GM23338 (cell line): ENCODE data around the gene ZNF385B. TPM values are rescaled to one million over a fixed set of nuclear protein-coding genes. Genes with fewer than 3 reads are reported as not detected.

Experiments
- ATAC-seq: fragments of 200-7000 bp; cut with Tn5 transposase; 3 replicates; pipeline ENCODE4 v1.9.1; 2020
- DNase-seq: peaks from one replicate; pipeline ENCODE4 v3.0.0-alpha.2; 2015; ENCODE audit warnings: low spot score
- H2AFZ ChIP-seq: fragments of 200-600 bp; sonication (generic); 2 replicates; pipeline ENCODE4 v1.8.0; 2016; ENCODE audit warnings: antibody characterized with exemption, mild to moderate bottlenecking, moderate library complexity
- H3F3A ChIP-seq: fragments of 200-600 bp; sonication (generic); replicated peaks from 2 replicates; pipeline ENCODE4 v1.8.0; 2017; ENCODE audit warnings: antibody characterized with exemption, mixed run types, low read depth
- H3K27ac ChIP-seq: fragments of 200-600 bp; sonication (generic); 2 replicates; pipeline ENCODE4 v1.6.1; 2016; ENCODE audit warnings: low read depth
- H3K27me3 ChIP-seq: fragments of 200-600 bp; sonication (generic); 2 replicates; pipeline ENCODE4 v1.8.0; 2016; ENCODE audit warnings: mild to moderate bottlenecking, mixed run types, moderate library complexity; ENCODE audit not compliant: insufficient read depth
- H3K36me3 ChIP-seq: fragments of 200-600 bp; sonication (generic); 2 replicates; pipeline ENCODE4 v1.8.0; 2016; ENCODE audit warnings: mild to moderate bottlenecking; ENCODE audit not compliant: insufficient read depth
- H3K4me1 ChIP-seq: fragments of 200-600 bp; sonication (generic); 2 replicates; pipeline ENCODE4 v1.8.0; 2016; ENCODE audit warnings: mild to moderate bottlenecking, moderate library complexity; ENCODE audit not compliant: insufficient read depth
- H3K4me2 ChIP-seq: fragments of 200-600 bp; sonication (generic); 2 replicates; pipeline ENCODE4 v1.7.1; 2017; ENCODE audit warnings: mixed run types
- H3K4me3 ChIP-seq: fragments of 200-600 bp; sonication (generic); 2 replicates; pipeline ENCODE4 v1.6.1; 2016; ENCODE audit warnings: mixed run types
- H3K79me2 ChIP-seq: fragments of 200-600 bp; sonication (generic); replicated peaks from 2 replicates; pipeline ENCODE4 v1.8.0; 2017; ENCODE audit warnings: mild to moderate bottlenecking; ENCODE audit not compliant: insufficient read depth
- H3K9me2 ChIP-seq: fragments of 200-600 bp; sonication (generic); 2 replicates; pipeline ENCODE4 v1.8.0; 2017; ENCODE audit not compliant: insufficient read depth
- H4K20me1 ChIP-seq: fragments of 200-600 bp; sonication (generic); replicated peaks from 2 replicates; pipeline ENCODE4 v1.8.0; 2017; ENCODE audit warnings: mild to moderate bottlenecking; ENCODE audit not compliant: insufficient read depth
- H3K27ac Mint-ChIP-seq: 2 replicates; pipeline ENCODE4 v1.8.0; 2020; ENCODE audit warnings: inconsistent platforms, mild to moderate bottlenecking, moderate library complexity, mixed read lengths
- H3K27me3 Mint-ChIP-seq: 3 replicates; pipeline ENCODE4 v1.8.0; 2022; ENCODE audit warnings: low read depth, mild to moderate bottlenecking, moderate library complexity, mixed read lengths, inconsistent platforms; ENCODE audit not compliant: insufficient read depth, poor library complexity
- H3K36me3 Mint-ChIP-seq: 3 replicates; pipeline ENCODE4 v1.8.0; 2021; ENCODE audit warnings: low read depth, mild to moderate bottlenecking, inconsistent platforms, moderate library complexity, mixed read lengths
- H3K4me1 Mint-ChIP-seq: 3 replicates; pipeline ENCODE4 v1.8.0; 2020; ENCODE audit warnings: mild to moderate bottlenecking, inconsistent platforms, mixed read lengths
- H3K4me3 Mint-ChIP-seq: 3 replicates; pipeline ENCODE4 v1.8.0; 2021; ENCODE audit warnings: moderate library complexity, mild to moderate bottlenecking, inconsistent platforms, mixed read lengths
- H3K9me3 Mint-ChIP-seq: 3 replicates; pipeline ENCODE4 v1.8.0; 2020; ENCODE audit warnings: moderate library complexity, mild to moderate bottlenecking, inconsistent platforms, mixed read lengths
- CREB1 ChIP-seq: fragments of 250-450 bp; sonication (Bioruptor Pico); IDR thresholded peaks from 2 replicates; pipeline ENCODE4 v1.5.0; 2020; ENCODE audit warnings: low read depth, mild to moderate bottlenecking, moderate library complexity
- CTCF ChIP-seq, 2 experiments: fragments of 200-600 bp in 1 of 2; sonication (generic) in 1 of 2; conservative IDR thresholded peaks; 2 replicates each; pipeline versions ENCODE4 v1.5.1 to v1.6.1; 2016 to 2017; ENCODE audit warnings: antibody characterized with exemption in 2 of 2, low read depth in 2 of 2, mild to moderate bottlenecking in 2 of 2, moderate library complexity in 1 of 2
- EZH2 ChIP-seq: fragments of 200-600 bp; sonication (generic); IDR thresholded peaks from one replicate; pipeline ENCODE4 v1.8.0; 2017; ENCODE audit warnings: antibody characterized with exemption, mild to moderate bottlenecking, low read depth; ENCODE audit not compliant: unreplicated experiment
- EZH2phosphoT487 ChIP-seq: fragments of 200-600 bp; sonication (generic); IDR thresholded peaks from one replicate; pipeline ENCODE4 v1.8.1; 2018; ENCODE audit warnings: antibody characterized with exemption; ENCODE audit not compliant: unreplicated experiment
- JUNB ChIP-seq: IDR thresholded peaks from one replicate; pipeline ENCODE4 v1.6.1; 2016; ENCODE audit warnings: antibody characterized with exemption; ENCODE audit not compliant: unreplicated experiment
- POLR2AphosphoS5 ChIP-seq: IDR thresholded peaks from 2 replicates; pipeline ENCODE4 v1.6.1; 2016; ENCODE audit warnings: antibody characterized with exemption, low read depth
- STAT1 ChIP-seq: IDR thresholded peaks from one replicate; pipeline ENCODE4 v1.6.1; 2016; ENCODE audit warnings: antibody characterized with exemption; ENCODE audit not compliant: unreplicated experiment
- ZNF331 ChIP-seq: fragments of 250-450 bp; sonication (Bioruptor Pico); IDR thresholded peaks from 2 replicates; pipeline ENCODE4 v1.5.0; 2020; ENCODE audit warnings: low read depth, mild to moderate bottlenecking, moderate library complexity
- long read RNA-seq: library from polyadenylated mRNA; unstranded; transcript quantifications from one replicate; pipeline ENCODE4 v2.0.0, GENCODE V29; 2020; ENCODE audit not compliant: unreplicated experiment
- polyA plus RNA-seq: library from polyadenylated mRNA; unstranded; fragments of >200 nt; fragmentation: Nextera tagmentation; extraction: Ambion mirVana; gene quantifications from 2 replicates; pipeline ENCODE4 v1.2.1, GENCODE V29; 2016
- total RNA-seq: library from RNA; depleted of rRNA; stranded (reverse); fragments of >200 nt; shearing (Covaris generic); gene quantifications from 2 replicates; pipeline ENCODE4 v1.2.3, GENCODE V29; 2014; rRNA removed

The ZNF385B gene
- total RNA-seq (1.4 and 1.5 TPM in 2 replicates), polyA plus RNA-seq (3.1 and 4.6 TPM in 2 replicates)
- long read RNA-seq = 0 reads

DNA sequence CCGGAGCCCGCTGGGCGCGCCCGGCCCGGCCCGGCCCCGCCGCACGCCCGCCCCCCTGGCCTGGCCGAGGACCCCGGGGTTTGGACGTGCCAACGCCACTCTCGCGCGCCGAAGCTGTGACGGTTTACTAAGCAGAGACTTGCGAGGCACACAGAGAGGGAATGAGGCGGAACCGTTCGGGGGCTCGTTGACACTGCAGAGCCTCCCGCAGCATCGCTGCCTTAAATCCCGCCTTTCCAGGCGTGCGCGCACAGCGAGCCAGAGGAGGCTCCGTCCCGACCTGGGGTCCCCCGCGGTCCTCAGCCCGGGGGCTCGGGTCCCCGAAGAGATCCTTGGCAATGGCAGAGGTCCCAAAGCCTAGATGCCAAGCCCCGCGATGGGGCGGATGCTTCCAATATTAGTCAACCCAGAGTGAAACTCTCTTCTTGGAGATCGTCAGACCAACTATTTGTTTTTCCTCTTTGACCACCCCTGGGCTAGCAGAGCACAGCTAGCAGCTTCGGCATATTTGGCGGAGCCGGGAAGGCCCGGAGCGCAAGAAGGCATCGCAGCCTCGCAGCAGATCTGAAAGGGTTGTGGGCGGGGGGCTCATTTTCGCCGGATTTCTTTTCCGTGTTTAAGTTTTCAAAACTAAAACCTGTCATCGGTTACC, at the start of gene ZNF385B:
ZNF385B (minus strand) TSS at position 197 of the 652 bp plus-strand sequence.
- H3K4me1 Mint-ChIP-seq = peaks cover 21% of the 10 kb centered on the region
- Histone ChIP-seq H3K27me3 (peaks cover 57% of the 10 kb centered on the region), H3K79me2 (no peaks in the 10 kb centered on the region), H2AFZ (peak within 1 kb of the TSS; percentile 99), H3F3A (no peaks in the 10 kb centered on the region), H4K20me1 (0 out of 2 replicates have a peak, but pooled peaks cover 4% of the 10 kb centered on the region), H3K4me3 (peak within 1 kb of the TSS; percentile 92), H3K36me3 (no peaks in the 10 kb centered on the region), H3K4me1 (peaks cover 13% of the 10 kb centered on the region; the same call in 1 of the 2 replicates), H3K4me2 (peak within 1 kb of the TSS; percentile 98), H3K9me2 (no peaks in the 10 kb centered on the region), H3K27ac (no peak within 1 kb of the TSS)
- no peaks in the 10 kb centered on the region for H3K9me3 Mint-ChIP-seq
- peaks cover 28% of the 10 kb centered on the region for H3K27me3 Mint-ChIP-seq
- H3K36me3 Mint-ChIP-seq = no peaks in the 10 kb centered on the region
- TF ChIP-seq EZH2phosphoT487 = no peak
- no peak for TF ChIP-seq POLR2AphosphoS5
- TF ChIP-seq ZNF331 (CRISPR knock-in tag) = no peak
- TF ChIP-seq EZH2 = peak; percentile 60
- no peak for TF ChIP-seq STAT1
- TF ChIP-seq CREB1 (CRISPR knock-in tag) = peak; percentile 27; the same call in 1 of the 2 replicates
- DNase-seq (peak; percentile 74), ATAC-seq (peak; percentile 61)
- H3K27ac Mint-ChIP-seq = no peak within 1 kb of the TSS
- H3K4me3 Mint-ChIP-seq = peak within 1 kb of the TSS; percentile 91

- H3K4me3 Mint-ChIP-seq = no peak overlapping the region; the same call in 2 of the 3 replicates
- H3K9me2 ChIP-seq = no peaks in the 10 kb centered on the region
- H3K4me2 ChIP-seq = peak overlapping the region; percentile 72
- H3K79me2 ChIP-seq = no peaks in the 10 kb centered on the region
- no peaks in the 10 kb centered on the region for H3K9me3 Mint-ChIP-seq
- H3K4me3 ChIP-seq = no peak overlapping the region
- TF ChIP-seq EZH2phosphoT487 (no peak), JUNB (no peak), CTCF (conservative IDR thresholded peaks at IDR 0.05; ENCODE audit: low read depth in 2 of 2) (no peak)
- H2AFZ ChIP-seq = peak overlapping the region; percentile 57
- no peaks in the 10 kb centered on the region for H3K36me3 ChIP-seq
- H3K4me1 ChIP-seq = peaks cover 14% of the 10 kb centered on the region
- DNase-seq (peak; percentile 12), ATAC-seq (peak; percentile 91)
- peaks cover 18% of the 10 kb centered on the region for H3K4me1 Mint-ChIP-seq
- no peaks in the 10 kb centered on the region for H3K27me3 Mint-ChIP-seq
- H3K27ac ChIP-seq = no peak overlapping the region
- no peak overlapping the region for H3K27ac Mint-ChIP-seq
- H3K36me3 Mint-ChIP-seq = no peaks in the 10 kb centered on the region
- H3F3A ChIP-seq = no peaks in the 10 kb centered on the region
- H4K20me1 ChIP-seq = no peaks in the 10 kb centered on the region
- H3K27me3 ChIP-seq = no peaks in the 10 kb centered on the region
Observed at GRCh38 chr2:179910735-179911113, 49.3 kb upstream of the ZNF385B start.
